ENCODE results near the gene CHAC1.
"Not testable (repeated sequence)": the region's sequence is repeated elsewhere in the genome, so short reads cannot be mapped to it uniquely, and the experiment has no call there.

The CHAC1 gene

DNA sequence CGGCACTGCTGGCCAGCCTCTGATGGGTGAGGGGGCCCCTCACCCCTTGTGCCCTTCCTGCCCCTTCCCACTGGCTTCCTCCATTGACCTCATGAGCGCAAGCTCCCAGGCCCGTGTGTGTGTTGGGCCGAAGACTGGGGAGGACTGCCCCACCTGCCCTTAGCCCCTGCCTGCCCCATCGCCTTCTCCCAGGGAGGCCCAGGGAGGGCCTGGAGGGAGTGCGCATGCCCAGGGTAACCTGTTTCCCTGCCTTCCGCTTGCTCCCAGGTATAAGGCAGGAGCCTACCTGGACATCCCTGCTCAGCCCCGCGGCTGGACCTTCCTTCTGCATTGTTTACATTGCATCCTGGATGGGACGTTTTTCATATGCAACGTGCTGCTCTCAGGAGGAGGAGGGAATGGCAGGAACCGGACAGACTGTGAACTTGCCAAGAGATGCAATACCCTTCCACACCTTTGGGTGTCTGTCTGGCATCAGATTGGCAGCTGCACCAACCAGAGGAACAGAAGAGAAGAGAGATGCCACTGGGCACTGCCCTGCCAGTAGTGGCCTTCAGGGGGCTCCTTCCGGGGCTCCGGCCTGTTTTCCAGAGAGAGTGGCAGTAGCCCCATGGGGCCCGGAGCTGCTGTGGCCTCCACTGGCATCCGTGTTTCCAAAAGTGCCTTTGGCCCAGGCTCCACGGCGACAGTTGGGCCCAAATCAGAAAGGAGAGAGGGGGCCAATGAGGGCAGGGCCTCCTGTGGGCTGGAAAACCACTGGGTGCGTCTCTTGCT lies 15.3 kb upstream of the CHAC1 start:
- DNase-seq (ENCODE audit: low spot score) = no peak

DNA sequence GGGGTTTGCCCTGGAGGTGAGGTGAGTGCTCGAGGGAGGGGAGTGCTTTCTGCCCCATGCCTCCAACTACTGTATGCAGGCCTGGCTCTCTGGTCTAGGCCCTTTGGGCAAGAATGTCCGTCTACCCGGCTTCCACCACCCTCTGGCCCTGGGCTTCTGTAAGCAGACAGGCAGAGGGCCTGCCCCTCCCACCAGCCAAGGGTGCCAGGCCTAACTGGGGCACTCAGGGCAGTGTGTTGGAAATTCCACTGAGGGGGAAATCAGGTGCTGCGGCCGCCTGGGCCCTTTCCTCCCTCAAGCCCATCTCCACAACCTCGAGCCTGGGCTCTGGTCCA lies 14.8 kb upstream of the CHAC1 start:
- DNase-seq (ENCODE audit: low spot score) = no peak

DNA sequence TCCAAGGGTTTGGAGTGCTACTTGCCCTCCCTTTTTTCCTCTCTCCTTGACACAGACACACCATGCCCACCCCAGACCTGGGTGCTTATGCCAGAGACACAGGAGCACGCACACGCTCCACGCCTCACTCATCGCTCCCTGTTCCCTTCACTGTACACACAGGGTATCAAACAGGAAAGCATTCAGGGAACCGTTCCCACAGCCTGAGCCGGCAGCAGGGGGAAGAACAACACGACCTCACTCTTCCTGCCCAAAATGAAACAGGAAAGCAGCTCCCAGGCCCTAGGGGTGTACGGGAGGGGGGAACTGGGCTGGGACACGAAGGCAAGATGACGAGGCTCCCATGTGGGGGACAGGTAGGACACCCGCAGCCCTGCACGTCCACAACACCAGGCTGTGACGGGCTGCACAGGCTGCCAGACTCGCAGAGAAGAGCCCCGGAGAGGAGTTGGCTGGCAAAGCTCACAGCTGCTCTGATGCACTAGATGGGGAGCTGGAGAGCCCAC lies 12.9 kb upstream of the CHAC1 start:
- no peak for DNase-seq (ENCODE audit: low spot score)

DNA sequence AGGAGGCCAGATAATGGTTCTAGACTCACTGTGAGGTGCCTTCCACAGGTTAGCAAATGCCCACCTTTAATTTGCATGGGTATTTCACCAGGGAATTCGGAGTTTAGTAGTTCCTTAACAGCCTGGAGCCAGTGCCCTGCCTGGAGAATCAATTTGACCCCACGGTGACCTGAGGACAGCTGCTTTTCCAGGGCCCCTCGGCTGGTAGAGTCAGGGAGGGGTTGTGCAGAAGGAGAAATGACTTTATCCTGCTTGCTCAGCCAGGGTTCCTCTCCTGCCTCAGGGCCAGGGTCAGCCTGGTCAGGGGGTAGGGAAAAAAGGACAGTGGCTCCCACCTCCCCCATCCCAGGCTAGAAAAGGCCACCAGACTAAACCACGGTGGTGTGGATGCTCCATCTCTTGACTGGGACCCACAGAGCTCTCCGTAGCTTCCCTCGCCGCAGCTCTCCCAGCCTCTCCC lies 12.2 kb upstream of the CHAC1 start:
- no peak for DNase-seq (ENCODE audit: low spot score)

DNA sequence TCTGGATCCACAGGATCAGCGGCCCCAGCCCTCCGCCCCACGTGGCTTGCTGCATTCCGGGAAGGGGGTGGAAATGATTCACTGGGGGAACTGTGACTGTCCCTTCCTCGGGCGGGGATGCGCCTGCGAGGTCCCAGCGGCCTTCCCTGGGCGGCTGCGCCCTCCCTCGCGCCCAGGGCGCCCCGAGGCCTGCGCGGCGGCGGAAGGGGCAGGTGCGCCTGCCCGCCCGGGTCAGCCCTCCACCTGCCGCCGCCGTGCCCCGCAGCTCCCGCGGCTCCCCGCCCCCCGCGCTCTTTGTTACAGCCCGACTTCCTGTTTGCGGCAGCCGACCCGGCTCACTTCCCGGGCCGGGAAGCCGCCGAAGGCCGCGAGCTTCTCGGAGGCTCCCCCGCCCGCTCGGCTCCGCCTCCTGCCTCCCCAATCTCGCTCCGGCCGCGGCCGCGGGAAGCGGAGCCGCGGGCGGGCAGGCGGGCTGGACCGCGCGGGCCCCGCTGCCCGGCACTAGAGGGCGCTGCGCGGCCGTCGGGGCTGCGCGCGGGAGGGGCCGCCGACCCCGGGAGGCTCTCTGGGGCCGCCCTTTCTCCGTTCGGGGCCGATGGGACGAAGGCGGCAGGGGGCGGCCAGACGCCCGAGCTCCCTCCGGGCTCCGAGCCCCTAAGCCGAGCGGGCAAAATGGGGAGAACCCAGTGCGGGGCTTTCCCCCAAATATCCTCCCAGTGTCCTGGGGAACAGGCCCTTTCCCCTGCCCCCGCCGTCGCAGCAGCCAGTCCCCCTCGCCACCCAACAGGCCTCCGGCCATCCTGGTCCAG lies 11.5 kb upstream of the CHAC1 start:
- peak; percentile 88 for DNase-seq (ENCODE audit: low spot score)

DNA sequence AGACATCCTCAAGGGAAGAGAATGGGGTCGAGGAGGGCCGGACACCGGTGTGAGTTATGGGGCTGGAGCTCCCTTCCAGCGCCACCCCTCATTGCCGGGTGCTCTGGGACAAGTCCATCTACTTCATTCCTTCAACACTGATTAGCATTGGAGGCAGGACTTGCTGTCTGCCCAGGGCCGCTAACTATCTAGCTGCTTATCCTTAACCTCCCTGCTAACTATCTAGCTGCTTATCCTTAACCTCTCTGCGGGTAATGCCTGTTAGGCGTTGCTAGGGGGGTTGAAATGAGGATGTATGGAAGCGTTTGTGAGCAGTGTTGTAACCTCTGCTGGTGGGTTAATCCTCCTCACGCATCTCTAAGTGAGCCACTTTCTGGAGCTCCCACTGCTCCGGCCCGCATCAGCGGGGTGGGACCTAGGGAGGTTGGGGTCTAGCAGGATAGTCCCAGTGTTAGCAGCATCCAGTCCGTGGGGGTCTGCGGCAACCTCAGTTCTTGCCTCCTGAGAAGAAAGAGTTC lies 10.9 kb upstream of the CHAC1 start:
- DNase-seq (ENCODE audit: low spot score) = no peak

DNA sequence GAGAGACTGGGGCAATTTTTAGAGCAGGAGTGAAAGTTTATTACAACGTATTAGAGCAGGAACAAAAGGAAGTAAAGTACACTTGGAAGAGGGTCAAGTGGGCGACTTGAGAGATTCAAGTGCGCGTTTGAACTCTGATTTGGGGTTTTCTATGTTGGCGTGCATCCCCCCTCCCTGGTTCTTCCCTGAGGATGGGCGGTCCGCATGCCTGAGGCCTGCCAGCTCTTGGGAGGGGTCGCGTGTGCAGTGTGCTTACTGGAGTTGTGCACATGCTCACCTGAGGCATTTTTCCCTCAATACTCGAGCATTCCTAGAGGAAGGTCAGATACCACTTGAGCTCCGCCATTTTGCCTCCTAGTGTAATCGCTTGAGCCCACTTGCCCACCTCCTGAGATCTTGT lies 10.4 kb upstream of the CHAC1 start:
- DNase-seq (ENCODE audit: low spot score) = no peak

DNA sequence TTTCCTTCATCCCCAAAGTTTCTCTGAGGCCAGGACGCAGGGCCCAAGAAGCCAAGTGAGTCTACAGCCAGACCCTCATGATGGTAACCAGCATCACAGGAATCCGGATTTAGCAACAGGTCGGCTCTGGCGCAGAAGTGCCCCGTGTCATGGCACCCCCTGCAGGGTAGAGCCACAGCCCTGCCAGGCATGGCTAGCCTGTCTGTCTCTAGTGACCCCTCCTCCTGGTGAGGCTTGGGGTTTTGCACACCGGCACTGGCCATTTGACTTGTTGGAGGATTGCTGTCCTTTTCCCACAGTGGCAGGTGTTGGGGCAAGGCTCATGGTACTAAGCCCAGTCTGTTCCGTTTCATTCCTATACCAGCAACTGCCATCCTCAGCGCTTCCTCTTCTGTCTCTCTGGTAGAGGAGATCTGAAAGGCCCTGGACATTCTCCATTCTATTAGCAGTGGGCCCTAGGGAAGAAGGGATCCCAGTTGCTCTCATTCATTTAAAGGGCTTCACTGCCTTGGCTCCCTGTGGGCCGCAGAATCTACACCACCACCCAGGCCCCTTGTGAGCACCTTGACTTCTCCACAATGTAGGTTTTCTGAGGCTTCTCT lies 9.4 kb upstream of the CHAC1 start:
- DNase-seq (ENCODE audit: low spot score) = no peak

DNA sequence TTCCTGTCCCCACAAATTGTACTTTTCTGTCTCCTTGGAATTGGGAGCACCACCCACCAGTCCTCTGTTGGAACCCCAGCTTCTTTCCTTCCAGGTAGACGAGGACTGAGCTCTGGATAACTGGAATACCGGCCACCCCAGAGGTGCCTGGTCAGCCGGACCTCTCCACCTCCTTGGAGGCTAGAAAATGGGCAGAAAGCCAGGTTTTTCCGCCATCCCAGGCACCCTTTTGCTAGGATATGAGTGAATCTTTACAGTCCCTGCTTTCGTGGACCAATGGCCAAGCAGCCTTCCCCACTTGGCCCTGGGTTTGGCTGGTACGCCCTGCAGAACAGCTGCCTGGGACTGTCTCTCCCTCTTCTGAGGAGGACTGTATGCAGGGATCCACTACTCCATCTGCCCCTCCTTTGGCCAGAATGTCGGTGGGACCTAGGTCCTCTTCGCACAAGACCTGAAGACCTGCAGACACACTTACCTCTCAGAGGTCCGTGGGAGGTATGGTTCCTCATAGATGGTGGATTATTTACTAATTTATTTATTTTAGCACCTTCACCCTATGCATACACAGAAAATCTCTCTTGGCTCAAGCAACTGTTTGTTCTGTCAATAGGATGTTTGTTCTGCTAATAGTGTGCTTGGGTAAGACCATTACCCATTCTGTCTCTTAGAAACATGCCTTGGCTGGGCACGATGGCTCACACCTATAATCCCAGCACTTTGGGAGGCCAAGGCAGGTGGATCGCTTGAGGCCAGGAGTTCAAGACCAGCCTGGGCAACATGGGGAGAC lies 8.6 kb upstream of the CHAC1 start:
- DNase-seq (ENCODE audit: low spot score) = no peak

DNA sequence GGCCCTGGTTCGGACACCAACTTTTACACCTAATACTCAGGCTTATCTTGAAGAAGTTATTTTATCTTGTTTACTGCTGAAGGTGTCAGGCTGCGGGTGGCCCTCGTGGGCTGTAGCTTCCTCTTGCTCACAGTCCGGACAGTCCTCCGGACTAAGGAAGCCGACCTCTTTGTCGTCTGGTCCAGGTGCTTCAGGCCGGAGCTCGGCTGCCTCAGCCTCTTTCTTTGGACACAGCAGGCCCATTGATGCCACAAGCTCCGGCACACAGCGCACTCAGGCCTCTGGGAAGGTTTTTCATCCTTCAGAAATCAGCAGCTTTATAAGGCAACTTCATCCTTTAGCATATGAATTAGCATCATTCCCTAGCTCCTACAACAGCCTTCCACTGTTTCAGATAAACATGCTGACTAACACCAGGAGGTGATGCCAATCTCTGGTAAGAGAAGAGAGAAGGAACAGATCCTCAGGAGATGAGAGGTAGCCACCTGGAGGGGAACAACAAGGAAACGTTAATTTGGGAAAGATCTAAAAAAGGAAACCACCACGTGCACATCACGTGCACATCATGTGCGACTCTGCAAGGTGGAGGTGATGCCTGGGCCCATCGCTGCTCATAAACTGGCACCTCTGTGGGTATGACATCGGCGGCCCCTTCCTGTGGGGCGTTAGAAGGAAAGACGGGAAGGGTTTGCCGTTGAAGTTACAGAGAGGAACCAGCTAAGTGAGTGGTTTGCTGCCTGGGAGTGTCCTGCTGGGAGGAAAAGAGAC lies 4.4 kb upstream of the CHAC1 start:
- no peak for DNase-seq (ENCODE audit: low spot score)

DNA sequence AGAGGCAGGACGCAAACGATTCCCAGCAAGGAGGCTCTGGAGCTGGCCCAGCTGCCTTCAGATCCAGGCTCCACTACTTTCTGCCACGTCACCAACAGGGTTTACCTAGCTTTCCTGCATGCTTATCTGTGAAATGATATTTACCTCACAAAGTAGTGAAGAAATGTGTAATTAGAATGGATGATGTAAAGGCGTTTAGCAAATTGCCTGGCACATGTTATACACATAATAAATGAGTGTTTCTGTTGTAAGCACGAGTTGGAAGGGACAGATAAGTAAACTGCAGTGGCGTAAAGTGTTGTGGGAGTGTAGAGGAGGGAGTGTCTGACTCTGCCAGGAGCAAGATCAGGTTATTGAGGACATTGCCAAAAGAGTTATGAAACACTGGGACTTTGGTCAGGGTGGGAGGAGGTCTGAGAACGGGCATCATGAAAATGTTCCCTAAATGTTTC lies 3.5 kb upstream of the CHAC1 start:
- no peak for DNase-seq (ENCODE audit: low spot score)

DNA sequence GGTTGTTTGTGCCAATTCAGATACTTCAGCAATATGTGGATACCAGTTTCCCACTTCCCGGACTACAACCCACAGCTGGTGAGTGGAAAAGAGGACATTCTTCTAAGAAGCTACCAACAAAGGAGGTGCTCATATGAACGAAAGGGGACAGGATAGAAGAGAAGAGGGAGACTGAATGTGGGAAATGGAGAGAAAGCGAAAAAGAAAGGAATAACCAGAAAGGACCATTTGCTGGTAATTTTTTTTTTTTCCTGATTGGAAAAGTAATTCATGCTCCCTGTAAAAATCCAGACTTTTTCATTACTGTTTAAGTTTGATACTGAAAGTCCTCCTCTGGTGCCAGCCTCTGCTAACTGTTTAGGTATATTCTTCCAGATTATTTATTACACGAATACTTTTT lies 1.5 kb upstream of the CHAC1 start:
- no peak for DNase-seq (ENCODE audit: low spot score)

DNA sequence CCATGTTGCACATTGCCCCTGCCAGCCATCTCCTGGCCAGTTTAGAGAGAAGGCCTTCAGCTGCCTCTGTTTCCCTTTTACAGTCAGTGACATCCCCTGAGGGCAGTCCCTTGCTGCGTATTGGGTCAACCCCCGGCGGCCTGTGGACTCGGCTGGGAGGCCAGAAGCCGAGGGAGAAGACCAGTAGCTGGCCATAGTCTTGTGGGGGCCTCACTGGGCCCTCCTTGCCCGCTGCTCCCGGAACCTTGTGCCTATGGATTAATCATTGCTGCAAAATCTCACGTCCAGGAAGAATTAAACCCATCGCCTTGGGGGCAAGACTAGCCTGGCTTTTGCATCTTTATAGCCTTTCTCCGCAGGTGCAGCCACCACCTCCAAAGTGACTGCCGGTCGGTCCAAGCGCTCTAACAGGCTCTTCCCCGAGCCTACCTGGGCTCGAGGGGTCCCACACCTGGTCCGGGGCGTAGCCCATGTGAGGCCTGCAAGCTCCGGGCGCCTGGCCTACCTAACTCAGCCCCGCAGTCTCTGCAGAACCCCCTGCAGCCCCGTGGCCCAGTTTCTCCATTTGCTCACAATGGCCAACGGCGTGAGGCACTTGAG lies 870 bp upstream of the CHAC1 start:
- no peak for DNase-seq (ENCODE audit: low spot score)

DNA sequence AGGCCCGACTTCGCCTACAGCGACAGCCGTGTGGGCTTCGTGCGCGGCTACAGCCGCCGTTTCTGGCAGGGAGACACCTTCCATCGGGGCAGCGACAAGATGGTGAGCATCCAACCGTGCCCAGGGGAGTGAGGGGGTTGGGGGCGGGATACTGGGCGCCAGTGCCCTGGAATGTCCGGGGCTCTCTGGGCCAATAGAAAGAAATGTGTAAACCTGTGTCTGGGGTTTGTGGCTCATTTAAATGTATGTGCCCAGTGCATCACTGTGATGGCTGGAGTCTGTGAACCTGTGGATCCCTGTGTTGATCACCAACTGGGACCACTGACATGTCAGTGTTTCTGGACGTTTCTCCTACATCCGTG lies 423 bp downstream of the CHAC1 start:
- DNase-seq (ENCODE audit: low spot score) = no peak

DNA sequence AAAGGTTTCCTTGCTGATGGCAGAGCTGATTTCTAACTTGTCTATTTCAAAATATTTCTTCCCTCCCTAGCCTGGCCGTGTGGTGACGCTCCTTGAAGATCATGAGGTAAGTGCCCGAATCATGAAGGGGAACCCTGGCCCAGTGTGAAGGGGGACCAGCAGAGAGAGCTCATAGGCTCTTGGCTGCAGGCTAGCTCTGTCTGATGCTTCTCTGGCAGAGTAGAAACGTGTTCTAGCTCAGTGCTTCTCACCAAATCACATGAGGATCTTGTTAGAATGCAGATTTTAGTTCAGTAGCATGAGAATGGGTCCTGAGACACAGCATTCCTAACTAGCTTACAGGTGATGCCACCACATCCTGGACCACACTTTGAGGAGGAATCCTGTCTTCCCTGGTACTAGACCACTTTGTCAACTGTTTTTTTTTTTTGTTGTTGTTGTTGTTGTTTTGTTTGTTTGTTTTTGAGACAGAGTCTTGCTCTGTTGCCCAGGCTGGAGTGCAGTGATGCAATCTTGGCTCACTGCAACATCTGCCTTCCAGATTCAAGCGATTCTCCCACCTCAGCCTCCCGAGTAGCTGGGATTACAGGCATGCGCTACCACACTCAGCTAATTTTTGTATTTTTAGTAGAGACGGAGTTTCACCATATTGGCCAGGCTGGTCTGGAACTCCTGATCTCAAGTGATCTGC lies 1.0 kb downstream of the CHAC1 start:
- not testable (repeated sequence) for DNase-seq (ENCODE audit: low spot score)

DNA sequence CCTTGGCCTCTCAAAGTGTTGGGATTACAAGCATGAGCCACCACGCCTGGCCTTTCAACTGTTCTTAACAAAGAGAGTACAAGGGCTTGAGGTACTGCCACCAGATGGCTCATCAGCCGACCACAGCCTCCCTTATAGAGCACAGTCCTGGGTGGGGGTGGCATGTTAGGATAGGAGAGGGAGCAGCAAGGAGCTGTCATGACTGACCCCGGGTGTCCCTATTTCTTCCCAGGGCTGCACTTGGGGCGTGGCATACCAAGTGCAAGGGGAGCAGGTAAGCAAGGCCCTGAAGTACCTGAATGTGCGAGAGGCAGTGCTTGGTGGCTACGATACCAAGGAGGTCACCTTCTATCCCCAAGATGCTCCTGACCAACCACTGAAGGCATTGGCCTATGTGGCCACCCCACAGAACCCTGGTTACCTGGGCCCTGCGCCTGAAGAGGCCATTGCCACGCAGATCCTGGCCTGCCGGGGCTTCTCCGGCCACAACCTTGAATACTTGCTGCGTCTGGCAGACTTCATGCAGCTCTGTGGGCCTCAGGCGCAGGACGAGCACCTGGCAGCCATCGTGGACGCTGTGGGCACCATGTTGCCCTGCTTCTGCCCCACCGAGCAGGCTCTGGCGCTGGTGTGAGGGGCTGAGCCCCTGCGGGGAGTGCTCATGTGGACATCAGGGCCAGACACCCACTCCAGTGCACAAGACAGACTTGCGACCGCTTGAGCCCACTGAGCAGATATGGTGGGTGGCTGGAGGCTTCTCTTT lies 2.1 kb downstream of the CHAC1 start:
- DNase-seq (ENCODE audit: low spot score) = no peak

DNA sequence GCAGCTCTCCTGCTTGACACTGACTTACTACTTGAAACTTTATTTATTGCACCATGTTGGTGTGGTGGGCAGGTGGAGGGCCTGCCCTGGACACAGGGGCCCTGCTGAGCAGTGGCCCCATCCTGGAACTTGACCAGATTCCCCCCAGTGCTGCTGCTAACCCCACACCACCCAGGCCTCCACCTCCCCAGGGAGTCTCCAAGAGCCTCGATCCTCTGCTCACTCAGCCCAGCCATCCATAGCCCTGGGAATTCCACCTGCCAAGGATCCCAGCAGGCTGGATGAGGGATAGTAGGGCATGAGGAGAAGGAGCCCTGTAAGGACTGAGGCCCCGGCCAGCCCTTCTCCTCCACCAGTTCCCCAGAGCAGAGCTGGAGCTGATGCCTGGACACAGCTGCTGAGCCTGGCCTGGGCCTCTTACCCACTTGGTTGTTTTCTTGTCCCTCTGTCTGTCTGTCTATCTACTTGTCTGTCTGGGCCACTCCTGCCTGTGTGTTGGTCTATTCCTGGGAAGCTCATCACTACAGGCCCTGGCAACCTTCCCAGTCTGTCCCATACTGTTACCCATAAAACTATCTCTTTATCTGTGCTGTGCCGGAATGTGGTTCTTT lies 2.8 kb downstream of the CHAC1 start:
- no peak for DNase-seq (ENCODE audit: low spot score)

DNA sequence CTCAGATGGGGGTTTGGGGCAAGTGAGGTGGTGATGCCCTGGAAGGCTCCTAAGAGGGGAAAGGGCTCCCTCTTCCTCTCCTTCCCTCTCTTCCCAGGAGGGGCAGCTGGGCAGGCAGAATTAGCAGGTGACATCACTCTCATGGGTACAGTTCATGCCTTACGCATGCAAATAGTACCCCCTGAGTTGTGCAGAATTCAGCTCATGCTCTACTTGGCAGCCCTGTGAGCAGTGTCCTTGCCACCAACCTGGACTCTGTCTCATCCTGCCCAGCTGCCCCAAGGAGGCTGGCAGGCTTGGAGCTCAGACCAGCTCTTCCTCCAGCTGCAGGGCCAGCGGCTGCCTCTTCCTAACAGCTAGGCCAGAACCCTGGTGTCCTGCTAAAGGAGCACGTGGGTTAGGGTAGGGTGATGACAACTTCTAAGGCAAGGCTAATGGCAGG lies 3.3 kb downstream of the CHAC1 start:
- DNase-seq (ENCODE audit: low spot score) = no peak

DNA sequence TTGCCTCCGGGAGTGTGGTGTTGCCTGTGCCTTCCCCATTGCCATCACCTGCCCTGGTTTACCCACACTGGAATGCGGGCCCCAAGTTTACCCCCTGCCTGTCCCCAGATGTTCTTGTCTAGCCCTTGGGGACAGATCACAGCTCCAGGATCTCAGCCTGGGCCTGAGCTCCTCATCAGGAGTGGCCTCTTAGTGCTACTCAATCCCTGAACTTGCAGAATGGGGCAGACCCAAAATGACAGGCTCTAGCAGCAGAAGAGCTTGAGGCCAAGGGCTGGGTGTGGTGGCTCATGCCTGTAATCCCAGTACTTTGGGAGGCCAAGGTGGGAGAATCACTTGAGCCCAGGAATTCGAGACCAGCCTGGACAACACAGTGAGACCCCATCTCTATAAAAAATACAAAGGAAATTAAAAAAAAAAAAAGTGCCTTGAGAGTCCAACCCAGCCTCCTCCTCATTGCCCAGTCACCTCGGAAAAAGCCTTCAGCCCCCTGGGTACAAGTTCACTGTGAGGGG lies 3.8 kb downstream of the CHAC1 start:
- no peak for DNase-seq (ENCODE audit: low spot score)
